Measurements from ENCODE around the gene ZNF133.
"Not testable (repeated sequence)": the region's sequence is repeated elsewhere in the genome, so short reads cannot be mapped to it uniquely, and the experiment has no call there.

ZNF133 gene

DNA sequence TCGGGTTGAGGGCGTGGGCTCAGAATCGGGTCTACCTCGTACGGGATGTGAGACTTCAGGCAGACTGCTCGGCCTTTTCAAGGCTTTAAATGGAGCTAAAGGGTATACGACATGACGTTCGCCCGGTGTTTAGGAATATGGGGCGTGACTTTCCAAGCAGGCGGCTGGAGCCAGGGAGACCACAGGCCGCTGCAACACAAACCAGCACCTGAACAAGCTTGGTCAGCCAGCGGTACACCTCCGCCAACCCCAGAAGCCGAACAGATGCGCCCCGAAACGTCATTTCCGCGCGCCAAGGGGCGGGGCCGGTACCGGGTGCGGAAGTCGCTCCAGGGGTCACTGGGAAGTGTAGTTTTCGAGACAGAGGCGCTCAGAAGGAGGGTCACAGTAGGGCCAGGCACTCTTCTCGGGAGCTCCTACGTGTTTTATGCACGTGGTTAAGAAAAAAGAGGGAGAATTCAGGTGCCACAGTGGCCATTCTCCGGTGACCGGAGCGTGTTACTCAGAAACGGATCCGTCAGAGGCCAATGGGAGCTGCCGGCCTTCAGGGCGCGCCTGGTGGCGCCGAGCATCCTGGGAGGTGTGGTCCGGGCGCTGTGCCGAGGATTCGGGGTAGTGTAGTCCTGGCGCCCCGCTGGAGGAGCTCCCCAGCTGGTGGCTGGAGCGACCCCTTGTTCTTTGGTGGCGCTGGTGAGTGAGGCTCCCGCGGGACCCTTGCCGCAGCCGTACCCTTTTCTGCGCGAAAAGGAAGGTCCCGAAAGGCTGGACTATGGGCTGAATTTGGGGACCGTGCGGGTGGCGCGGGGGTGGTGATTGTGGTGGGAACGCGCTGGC, at the start of gene ZNF133:
Gene ZNF133, plus strand, starts transcription at position 613 of the 834 bp plus-strand sequence. CDS start 17,160 bp downstream, outside the sequence.
- peak; percentile 97 for DNase-seq

DNA sequence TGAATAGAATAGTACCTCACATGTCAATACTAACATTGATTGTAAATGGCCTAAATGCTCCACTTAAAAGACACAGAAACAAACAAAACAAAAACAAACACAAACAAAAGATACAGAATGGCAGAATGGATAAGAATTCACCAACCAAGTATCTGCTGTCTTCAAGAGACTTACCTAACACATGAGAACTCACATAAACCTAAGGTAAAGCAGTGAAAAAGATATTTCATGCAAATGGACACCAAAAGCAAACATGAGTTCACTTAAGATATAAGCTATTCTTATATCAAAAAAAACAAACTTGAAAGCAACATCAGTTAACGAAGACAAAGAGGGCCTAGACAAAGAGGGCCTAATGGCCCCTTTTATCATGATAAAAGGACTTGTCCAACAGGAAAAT, 47.3 kb upstream of the ZNF133 start:
- no peak for DNase-seq

DNA sequence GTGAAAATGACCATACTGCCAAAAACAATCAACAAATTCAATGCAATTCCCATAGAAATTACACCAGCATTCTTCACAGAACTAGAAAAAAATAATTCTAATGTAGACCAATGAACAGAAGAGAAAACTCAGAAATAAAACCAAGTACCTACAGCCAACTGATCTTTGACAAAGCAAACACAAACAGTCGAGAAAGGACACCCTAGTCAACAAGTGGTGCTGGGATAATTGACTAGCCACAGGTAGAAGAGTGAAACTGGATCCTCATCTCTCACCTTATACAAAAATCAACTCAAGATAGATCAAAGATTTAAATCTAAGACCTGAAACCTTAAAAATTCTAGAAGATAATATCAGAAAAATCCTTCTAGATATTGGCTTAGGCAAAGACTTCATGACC, 44.5 kb upstream of the ZNF133 start:
- DNase-seq, result no peak

DNA sequence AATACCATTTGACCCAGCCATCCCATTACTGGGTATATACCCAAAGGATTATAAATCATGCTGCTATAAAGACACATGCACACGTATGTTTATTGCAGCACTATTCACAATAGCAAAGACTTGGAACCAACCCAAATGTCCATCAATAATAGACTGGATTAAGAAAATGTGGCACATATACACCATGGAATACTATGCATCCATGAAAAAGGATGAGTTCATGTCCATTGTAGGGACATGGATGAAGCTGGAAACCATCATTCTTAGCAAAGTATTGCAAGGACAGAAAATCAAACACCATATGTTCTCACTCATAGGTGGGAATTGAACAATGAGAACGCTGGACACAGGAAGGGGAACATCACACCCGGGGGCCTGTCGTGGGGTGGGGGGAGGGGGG, 39.8 kb upstream of the ZNF133 start:
- not testable (repeated sequence) for DNase-seq

DNA sequence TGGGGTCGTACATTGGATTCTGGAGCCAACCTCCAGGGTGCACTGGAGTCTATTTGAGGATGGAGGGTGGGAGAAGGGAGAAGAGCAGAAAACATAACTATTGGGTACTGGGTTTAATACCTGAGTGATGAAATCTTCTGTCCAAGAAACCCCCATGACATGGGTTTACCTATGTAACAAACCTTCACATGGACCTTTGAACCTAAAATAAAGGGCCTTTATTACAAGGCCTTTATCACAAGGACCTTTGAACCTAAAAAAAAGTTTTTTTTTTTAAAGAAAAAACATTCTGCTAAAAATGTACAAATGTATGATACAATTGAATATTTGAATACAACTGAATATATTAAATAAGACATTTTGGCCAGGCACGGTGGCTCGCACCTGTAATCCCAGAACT, 38.1 kb upstream of the ZNF133 start:
- no peak for DNase-seq

DNA sequence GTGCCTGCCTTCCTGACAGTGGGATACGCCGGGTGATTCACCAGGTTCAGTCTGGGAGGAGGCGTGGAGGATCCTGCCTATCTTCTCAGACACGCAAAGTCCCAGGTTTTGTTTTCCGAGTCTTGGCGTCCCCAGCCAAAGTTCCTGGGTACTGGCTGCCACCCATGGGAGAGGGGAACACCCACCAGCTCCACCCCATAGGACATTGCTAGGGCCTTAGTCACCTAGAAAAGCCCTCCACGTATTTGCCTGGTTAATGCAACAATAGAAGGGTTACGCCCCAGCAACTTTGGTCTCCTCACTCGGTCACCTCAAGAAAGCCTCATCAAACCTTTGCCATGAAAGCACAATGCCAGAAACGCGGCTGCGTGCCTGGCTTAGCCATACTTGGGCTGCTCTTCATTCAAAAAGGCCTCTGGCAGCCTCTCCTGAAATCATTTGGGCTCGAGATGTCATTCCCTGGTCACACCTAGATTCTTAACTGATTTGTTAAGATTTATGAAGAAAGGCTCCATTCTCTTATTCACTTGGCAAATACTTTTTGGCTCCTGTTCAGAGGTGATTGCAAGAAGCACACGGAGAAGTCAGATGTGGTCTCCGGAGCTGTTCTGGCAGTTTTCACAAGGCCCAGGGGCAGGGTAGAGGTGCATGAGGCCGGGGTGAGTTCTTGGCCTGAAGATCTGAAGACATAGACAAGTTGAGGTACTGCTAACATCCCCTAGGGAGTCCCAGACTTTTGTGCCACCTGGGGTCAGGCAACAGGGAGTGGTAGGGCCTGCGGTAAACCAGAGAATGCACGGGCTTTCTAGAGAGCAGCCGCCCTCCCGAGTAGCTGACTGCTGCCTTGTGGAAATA, 35.5 kb upstream of the ZNF133 start:
- DNase-seq, result no peak

DNA sequence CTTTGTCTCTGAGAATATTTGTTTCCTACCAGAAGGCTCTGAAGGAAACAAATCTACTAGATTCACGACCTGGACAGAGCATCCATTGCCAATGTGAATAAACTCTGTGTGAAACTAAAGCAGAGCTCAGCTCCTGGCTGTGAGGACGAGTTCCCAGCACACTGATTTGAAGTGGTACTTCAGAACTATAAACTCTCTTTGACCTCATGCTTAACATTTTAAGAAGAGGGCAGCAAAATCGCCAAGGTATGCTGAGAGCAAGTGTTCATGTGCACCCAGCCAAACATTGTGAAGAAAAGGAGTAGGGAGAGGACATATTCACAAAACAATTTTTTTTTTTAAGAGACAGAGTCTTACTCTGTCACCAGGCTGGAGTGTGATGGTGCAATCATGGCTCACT, 33.7 kb upstream of the ZNF133 start:
- DNase-seq, result no peak

DNA sequence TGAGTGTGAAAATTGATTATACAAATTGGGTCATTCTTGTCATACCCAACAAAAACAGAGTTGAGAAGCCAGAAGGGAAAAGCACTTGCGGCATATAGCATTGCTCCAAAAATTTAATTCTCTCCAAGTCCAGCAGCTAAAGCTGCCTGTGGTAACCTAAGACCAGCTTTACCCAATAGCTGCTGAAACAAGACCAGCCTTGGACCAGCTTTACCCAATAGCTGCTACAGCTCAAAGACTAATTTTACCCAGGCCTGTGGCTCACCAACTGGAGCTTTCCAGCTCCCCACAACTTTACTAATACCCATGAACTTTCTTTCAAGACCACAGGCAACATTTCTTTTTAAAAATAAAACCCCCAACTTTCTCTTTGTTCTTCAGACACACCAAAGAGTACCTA, 32.8 kb upstream of the ZNF133 start:
- DNase-seq, result no peak

DNA sequence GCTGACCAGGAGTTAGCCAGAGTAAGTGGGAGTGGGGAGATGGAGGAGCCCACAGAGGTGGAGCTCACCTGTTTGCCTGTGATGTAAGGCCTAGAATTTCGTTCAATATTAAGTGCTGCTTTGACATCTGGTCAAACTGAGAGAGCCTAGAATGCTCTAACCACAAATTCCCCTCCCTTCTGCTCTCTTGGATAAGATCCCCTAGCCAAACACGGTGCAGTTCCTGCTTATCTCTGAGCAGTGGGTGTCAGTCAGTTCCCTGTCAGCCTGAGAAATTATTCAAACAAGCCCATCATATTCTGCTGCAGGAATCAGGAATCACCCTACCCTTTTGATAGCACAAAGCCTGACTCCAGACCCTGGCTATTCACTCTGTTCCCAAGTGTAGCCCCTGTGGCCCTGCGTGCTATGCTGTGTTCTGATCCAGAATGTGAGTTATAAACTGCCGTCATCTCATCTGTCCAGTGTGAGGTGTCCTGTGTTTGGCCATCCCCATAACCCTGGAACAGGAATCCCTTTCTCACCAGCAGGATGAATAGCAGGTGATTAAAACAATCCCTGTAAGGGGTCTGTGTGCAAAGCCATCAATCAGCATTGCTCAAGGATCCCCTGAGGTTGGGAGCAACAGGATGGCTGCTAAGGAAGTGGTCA, 31.8 kb upstream of the ZNF133 start:
- no peak for DNase-seq

DNA sequence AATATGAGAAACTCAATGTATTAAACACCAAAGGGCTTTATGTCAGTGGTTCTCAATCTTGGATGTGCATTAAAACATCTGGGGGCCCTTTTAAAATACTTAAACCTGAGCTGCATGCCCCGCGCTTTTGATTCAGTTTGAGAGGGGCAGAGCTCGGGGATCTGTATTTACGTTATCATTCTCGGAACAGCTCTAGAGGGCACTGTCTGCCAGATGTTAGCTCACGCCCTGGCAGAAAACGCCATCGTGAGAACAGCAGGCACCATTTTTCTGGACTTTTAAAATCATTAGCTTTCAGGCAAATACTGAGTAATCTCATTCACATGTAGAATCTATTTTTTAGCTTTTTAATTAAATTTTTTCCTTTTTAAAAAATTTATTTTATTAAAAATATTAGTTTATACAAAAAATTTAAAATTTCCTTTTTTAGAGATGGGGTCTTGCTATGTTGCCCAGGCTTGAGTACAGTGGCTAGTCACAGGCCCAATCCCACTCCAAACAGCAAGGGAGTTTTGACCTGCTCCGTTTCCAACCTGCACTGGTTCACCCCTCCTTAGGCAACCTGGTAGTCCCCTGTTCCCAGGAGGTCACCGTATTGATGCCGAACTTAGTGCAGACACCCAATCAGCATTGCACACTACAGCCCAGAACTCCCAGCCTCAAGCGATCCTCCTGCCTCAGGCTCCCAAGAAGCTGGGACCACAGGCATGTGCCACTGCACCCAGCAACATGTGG, 30.0 kb upstream of the ZNF133 start:
- DNase-seq, result no peak

DNA sequence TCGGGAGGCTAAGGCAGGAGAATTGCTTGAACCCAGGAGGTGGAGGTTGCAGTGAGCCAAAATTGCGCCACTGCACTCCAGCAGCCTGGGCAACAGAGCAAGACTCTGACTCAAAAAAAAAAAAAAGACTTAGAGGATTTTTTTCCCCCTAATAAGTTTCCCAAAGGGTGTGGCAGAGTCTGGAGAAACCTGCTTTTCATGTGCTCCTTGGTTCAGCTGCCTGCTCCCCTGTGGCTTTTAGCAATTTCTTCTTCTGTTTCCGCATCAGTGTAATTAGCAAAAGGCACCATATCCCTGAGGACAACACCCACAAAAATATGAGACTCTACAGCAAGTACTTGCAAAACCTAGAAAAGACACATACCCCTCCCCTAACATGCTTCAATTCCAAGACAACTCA, 28.6 kb upstream of the ZNF133 start:
- DNase-seq, result no peak

DNA sequence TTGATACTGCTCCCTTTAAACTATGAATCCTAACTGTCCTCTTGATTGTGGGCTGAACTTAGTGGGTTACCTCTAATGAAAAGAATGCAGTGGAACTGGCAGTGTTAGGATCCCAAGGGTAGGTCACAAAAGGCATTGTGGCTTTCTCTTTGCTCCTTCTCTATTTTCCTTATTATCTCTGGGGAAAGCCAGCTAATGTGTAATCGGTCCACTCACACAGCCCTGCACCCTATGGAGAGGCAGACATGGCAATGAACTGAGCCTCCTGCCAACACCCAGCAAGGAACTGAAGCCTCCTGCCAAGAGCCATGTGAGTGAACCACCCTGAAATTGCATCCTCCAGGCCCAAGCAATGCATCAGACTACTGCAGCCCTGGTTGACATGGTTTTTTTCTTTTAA, 24.6 kb upstream of the ZNF133 start:
- DNase-seq, result no peak

DNA sequence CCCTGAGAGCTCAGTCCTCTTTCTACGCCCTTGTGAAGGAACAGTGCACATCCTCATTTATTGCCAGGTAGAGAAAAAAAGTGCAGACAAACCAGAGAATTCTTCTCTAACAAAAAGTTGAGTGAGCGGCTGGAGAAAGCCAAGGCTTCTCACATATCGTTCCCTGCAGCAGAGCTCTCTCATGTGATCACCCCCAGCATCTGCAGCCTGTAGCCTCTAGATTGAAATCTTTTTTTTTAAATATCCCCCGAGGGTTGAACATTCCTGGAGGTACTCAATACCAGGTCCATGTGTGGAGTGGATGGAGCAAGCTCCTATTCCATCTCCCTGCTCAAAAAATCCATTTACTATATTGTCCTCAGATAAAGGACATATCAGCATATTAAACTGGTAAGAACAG, 22.9 kb upstream of the ZNF133 start:
- DNase-seq, result no peak

DNA sequence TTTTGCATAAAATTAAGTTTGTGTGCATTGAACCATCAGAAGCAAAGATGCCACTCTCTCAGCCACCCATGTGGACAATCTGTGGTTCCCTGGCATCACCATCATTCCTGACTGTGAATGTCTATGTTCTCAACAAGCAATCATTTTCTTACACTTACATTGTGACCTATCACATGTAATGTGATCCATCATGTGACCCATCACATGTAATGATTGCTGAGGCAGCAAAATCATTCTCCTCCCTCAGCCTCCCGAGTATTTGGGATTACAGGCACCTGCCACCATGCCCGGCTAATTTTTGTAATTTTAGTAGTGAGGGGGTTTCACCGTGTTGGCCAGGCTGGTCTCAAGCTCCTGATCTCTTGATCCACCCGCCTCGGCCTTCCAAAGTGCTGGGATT, 22.0 kb upstream of the ZNF133 start:
- no peak for DNase-seq

DNA sequence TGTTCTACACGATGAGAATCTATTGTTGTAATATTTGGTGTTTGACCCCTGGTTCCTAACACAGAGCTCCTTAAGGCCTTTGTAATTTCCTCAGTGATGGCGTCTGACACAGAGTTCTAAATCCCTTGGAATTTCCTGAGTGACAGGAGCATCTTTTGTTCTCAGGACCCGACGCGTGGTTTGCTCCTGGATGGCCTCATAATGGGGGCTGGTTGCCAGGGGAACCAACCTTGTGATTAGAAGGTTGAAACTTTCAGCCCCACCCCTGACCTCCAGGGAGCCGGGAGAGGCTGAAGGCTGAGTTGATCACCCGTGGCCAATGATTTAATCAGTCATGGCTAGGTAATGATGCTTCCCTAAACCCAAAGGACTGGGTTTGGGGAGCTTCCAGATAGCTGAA, 20.5 kb upstream of the ZNF133 start:
- no peak for DNase-seq

DNA sequence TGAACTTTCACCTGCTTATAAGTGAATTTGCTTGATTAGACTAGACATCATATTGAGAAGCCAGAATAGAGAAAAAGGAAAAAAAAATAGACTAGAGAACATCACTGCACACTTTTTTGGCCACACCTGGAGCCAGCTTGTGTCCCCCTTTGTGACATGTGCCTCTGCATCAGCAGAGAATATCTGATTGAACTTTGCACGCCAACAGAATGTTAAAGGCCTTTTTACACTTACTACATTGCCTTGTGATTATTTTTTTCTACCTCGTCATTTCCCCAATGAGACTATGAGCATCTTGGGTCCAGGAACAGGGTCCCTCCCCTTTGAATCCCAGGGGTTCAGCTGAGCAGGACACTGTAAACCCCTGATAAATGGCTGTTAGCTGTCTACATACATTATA, 17.2 kb upstream of the ZNF133 start:
- no peak for DNase-seq

DNA sequence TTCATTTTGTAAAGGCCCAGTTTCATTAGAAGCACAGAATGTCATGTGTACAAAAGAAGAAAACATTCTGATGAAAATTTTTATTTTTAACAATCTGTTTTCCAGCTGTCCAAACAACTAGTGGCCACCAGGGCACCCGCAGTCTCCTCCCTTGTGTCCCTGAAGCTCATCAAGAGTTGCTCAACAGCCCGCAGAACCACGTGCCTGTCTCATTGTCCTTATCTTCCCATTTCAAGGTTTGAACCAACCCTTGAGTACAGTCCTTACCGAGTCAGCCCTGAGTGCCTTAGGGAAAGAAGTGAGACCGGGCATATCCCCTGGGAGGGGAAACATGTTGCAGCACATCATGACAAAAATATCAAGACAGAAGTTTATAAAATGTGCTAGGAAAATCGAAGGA, 15.9 kb upstream of the ZNF133 start:
- no peak for DNase-seq

DNA sequence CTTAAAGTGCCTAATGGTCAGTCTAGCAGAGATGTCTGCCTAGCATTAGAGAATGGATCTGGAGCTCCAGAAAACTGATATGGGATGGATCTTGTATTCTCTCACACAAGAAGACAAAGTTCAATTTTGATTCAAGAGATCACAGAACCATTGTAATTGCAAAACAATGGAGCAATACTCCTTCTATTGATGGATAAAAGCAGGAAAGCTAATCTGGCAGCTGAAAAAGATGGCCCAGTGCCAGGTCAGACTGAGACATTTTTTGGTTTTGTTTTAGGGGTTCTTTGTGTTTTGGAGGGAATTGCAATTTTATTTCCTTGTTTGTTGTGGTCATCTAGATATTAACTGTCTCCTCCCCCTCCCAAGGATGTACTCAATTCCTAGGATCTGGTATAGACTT, 14.6 kb upstream of the ZNF133 start:
- DNase-seq, result no peak

DNA sequence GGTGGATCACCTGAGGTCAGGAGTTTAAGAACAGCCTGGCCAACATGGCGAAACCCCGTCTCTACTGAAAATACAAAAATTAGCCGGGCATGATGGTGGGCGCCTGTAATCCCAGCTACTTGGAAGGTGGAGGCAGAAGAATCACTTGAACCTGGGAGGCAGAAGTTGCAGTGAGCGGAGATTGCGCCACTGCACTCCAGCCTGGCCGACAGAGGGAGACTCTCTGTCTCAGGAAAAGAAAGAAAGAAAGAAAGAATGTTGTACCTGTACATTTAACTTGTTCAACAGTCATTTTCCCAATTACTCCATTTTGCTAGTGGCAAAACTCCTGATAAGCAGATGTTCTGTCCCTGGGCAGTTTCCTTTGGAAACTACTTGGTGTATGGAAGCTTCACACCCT, 12.4 kb upstream of the ZNF133 start:
- DNase-seq, result not testable (repeated sequence)

DNA sequence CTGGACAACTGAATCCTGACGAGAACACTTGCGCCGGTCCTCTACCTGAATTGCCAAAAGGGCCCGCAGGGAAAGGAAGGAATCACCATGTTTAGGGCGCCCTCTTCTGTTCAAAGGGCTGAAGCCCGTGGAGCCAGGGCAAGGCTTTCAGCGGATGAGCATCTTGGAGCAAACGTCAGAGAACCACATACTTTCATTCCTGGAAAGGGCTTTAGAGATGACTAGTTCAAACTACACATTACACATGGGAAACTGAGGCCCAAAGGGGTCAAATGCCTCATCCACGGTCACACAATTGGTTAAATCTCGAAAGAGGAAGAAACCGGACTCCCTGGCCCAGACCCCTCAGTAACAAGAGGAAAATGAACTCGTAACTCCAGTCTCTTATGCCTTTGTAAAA, 11.5 kb upstream of the ZNF133 start:
- DNase-seq, result peak; percentile 52

DNA sequence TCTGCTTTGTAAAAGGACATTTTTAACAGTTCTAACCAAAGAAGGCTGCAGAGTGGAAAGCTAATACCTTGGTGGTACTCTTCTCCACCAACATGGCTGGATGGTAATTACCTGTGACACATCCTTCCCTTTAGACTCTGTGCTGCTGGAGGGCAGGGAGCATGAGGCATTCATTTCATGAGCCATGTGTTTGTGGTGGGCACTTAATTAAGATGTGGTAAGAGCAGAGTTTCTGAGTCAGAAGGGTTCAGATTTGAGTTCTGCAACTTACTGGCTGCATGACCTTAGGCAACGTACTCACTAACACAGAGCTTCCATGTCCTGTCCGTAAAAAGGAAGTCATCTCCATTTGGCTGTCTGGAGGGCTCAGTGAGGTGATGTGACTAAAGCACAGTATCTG, 9.1 kb upstream of the ZNF133 start:
- no peak for DNase-seq

DNA sequence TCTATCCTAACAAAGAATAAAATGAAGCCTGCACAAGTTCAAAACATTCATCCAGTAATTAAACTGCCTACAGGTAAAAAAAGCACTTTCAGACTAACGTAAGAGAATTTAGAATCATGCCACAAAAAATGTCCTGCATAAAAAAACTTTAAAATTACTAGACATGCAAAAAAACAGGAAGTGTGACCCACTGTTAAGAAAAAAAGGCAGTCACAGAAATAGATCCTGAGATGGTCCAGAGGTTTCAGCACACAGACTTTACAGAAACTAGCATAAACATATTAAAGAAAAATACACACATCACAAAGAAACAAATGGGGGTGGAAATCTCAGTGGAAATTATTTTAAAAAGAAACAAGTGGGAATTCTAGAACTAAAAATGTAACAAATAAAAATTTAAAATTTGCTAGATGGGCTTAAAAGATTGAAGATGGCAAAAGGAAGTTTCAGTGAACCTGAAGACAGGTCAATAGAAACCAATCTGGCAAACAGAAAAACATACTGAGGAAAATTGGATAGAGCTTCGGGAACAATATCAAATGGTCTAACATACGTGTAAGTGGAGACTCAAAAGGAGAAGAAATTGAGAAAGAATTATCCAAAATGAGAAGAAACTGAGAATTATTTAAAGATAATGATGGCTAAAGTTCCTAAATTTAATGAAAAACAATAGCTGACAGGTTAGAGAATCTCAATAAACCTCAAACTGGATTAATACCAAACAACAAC, 3.4 kb upstream of the ZNF133 start:
- no peak for DNase-seq

All from left hindlimb (tissue), 1 donor.